Liver (tissue), 9 donors: ENCODE data around the gene HTR3D. TPM values are rescaled to one million over a fixed set of nuclear protein-coding genes. Genes with fewer than 3 reads are reported as not detected.

Experiments used
- DNase-seq: peaks from one replicate; pipeline ENCODE4 v3.0.0-alpha.2; 2017; ENCODE audit warnings: low spot score
- H3K27ac ChIP-seq, 2 donors: one replicate each; pipeline ENCODE4 v1.7.0; 2013; ENCODE audit warnings: inconsistent platforms in 2 of 2, low read length in 2 of 2, control low read depth in 1 of 2, low read depth in 1 of 2, mild to moderate bottlenecking in 1 of 2
- H3K27me3 ChIP-seq, 4 donors: one replicate each; pipeline versions ENCODE4 v1.6.1 to v1.7.0; 2013; ENCODE audit warnings: low read length in 3 of 4, inconsistent platforms in 1 of 4, mild to moderate bottlenecking in 1 of 4, moderate library complexity in 1 of 4; ENCODE audit not compliant: control insufficient read depth in 4 of 4, insufficient read depth in 4 of 4
- H3K36me3 ChIP-seq, 4 donors: one replicate each; pipeline versions ENCODE4 v1.6.1 to v1.7.0; 2013; ENCODE audit warnings: low read length in 3 of 4, mild to moderate bottlenecking in 3 of 4, low read depth in 1 of 4, moderate library complexity in 1 of 4; ENCODE audit not compliant: control insufficient read depth in 4 of 4, insufficient read depth in 3 of 4
- H3K4me1 ChIP-seq, 4 donors: one replicate each; pipeline versions ENCODE4 v1.6.1 to v1.7.0; 2013; ENCODE audit warnings: low read length in 3 of 4, mild to moderate bottlenecking in 3 of 4, moderate library complexity in 1 of 4; ENCODE audit not compliant: control insufficient read depth in 4 of 4, insufficient read depth in 4 of 4
- H3K4me3 ChIP-seq, 3 donors: one replicate each; pipeline versions ENCODE4 v1.6.1 to v1.7.0; 2013; ENCODE audit warnings: low read length in 3 of 3, control low read depth in 1 of 3, low read depth in 1 of 3, mild to moderate bottlenecking in 1 of 3
- H3K9ac ChIP-seq, 2 donors: one replicate each; pipeline ENCODE4 v1.7.0; 2013; ENCODE audit warnings: low read length in 2 of 2, mild to moderate bottlenecking in 2 of 2, moderate library complexity in 2 of 2, control low read depth in 1 of 2, low read depth in 1 of 2
- H3K9me3 ChIP-seq, 4 donors: one replicate each; pipeline versions ENCODE4 v1.6.1 to v1.7.0; 2013; ENCODE audit warnings: low read length in 3 of 4; ENCODE audit not compliant: control insufficient read depth in 4 of 4
- EGR1 ChIP-seq, 2 donors: IDR thresholded peaks; 2 replicates each; pipeline ENCODE4 v1.6.1; 2016 to 2018; ENCODE audit warnings: antibody characterized with exemption in 2 of 2, low read depth in 2 of 2
- FOXA1 ChIP-seq: IDR thresholded peaks from 2 replicates; pipeline ENCODE4 v1.6.1; 2016; ENCODE audit warnings: antibody characterized with exemption
- FOXA2 ChIP-seq: IDR thresholded peaks from 2 replicates; pipeline ENCODE4 v1.6.1; 2016; ENCODE audit warnings: antibody characterized with exemption
- GABPA ChIP-seq, 2 donors: IDR thresholded peaks in 1 of 2; conservative IDR thresholded peaks in 1 of 2; 2 replicates each; pipeline ENCODE4 v1.6.1; 2016; ENCODE audit warnings: antibody characterized with exemption in 2 of 2, mild to moderate bottlenecking in 1 of 2, moderate library complexity in 1 of 2
- HNF4A ChIP-seq, 2 donors: conservative IDR thresholded peaks; 2 replicates each; pipeline ENCODE4 v1.6.1; 2016; ENCODE audit warnings: antibody characterized with exemption in 2 of 2, mild to moderate bottlenecking in 2 of 2
- HNF4G ChIP-seq: IDR thresholded peaks from 2 replicates; pipeline ENCODE4 v1.6.1; 2016; ENCODE audit warnings: antibody characterized with exemption
- JUND ChIP-seq, 2 donors: IDR thresholded peaks; 2 replicates each; pipeline ENCODE4 v1.6.1; 2016; ENCODE audit warnings: antibody characterized with exemption in 2 of 2
- NR2F2 ChIP-seq: IDR thresholded peaks from 2 replicates; pipeline ENCODE4 v1.6.1; 2016; ENCODE audit warnings: antibody characterized with exemption
- RAD21 ChIP-seq, 2 donors: IDR thresholded peaks; 2 replicates each; pipeline ENCODE4 v1.6.1; 2016; ENCODE audit warnings: antibody characterized with exemption in 2 of 2, mild to moderate bottlenecking in 2 of 2
- RXRA ChIP-seq, 2 donors: IDR thresholded peaks; 2 replicates each; pipeline ENCODE4 v1.6.1; 2017 to 2018; ENCODE audit warnings: antibody characterized with exemption in 2 of 2, mild to moderate bottlenecking in 1 of 2
- SP1 ChIP-seq: IDR thresholded peaks from 2 replicates; pipeline ENCODE4 v1.6.1; 2018; ENCODE audit warnings: antibody characterized with exemption, mild to moderate bottlenecking
- TAF1 ChIP-seq: conservative IDR thresholded peaks from 2 replicates; pipeline ENCODE4 v1.6.1; 2016; ENCODE audit warnings: antibody characterized with exemption, mild to moderate bottlenecking
- YY1 ChIP-seq: IDR thresholded peaks from 2 replicates; pipeline ENCODE4 v1.6.1; 2016; ENCODE audit warnings: antibody characterized with exemption, mild to moderate bottlenecking
- WGBS: extraction: QIAGEN DNeasy Blood & Tissue Kit; methylation state at CpG from one replicate; pipeline ENCODE4 v1.1.7; 2013; 5-methylcytosine and 5-hydroxymethylcytosine counted together
- polyA plus RNA-seq, 2 donors: library from polyadenylated mRNA; stranded (reverse) in 1 of 2; unstranded in 1 of 2; fragments of 200-250 nt in 1 of 2; fragments of >200 nt in 1 of 2; fragmentation: Nextera tagmentation in 1 of 2; extraction: Ambion mirVana in 1 of 2; gene quantifications; one replicate each; pipeline versions ENCODE4 v1.2.1 to v1.2.3, GENCODE V29; 2013 to 2015
- total RNA-seq, 2 donors: library from RNA; depleted of rRNA; stranded (reverse); fragments of >200 nt; gene quantifications; one replicate each; pipeline ENCODE4 v1.2.3, GENCODE V29; 2014
- TF ChIP-seq, protein P1 (sequence below): IDR thresholded peaks from 2 replicates; pipeline ENCODE4 v1.6.1; 2016; ENCODE audit warnings: antibody characterized with exemption
- TF ChIP-seq, protein P2 (sequence below): IDR thresholded peaks from 2 replicates; pipeline ENCODE4 v1.6.1; 2016; ENCODE audit warnings: antibody characterized with exemption
- TF ChIP-seq, protein P3 (sequence below): fragments of 150-350 bp; IDR thresholded peaks from 2 replicates; pipeline ENCODE4 v1.5.1; 2017; ENCODE audit warnings: improper control_type of control experiment, low read depth, low read length; ENCODE audit not compliant: missing input control
- TF ChIP-seq, protein P4 (sequence below): IDR thresholded peaks from 2 replicates; pipeline ENCODE4 v1.6.1; 2016; ENCODE audit warnings: antibody characterized with exemption, mild to moderate bottlenecking
- TF ChIP-seq, protein P5 (sequence below): IDR thresholded peaks from 2 replicates; pipeline ENCODE4 v1.6.1; 2016; ENCODE audit warnings: antibody characterized with exemption
- donor health status: healthy.
- donor health status: healthy.
- donor health status: healthy.
- donor health status: healthy.
- donor health status: healthy.

HTR3D gene
- total and polyA plus RNA-seq, 4 donors = not detected

DNA sequence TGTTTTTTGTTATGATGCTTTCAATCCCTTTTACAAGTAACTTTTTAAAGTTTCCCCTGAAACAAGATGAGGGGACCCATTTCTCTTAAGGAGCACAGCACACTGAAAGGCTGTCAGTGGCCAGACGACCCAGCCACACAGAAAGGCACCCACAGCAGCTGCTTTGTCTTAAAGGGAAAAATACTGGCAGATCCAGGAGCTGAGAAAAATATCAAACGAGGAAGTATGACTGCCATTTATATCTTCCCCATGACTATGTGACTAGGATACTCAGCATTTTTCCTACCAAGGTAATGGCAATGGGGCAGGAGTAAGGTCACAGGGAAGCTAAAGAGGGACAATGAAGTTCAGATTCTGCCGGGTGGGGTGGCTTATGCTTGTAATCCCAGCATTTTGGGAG, 29.8 kb upstream of the HTR3D start:
- Histone ChIP-seq H3K4me1 (no peaks in the 10 kb centered on the region), H3K36me3 (peaks cover 0 to 2% (median 0%) of the 10 kb centered on the region in 4 donors), H3K27ac (no peak overlapping the region), H3K4me3 (no peak overlapping the region), H3K27me3 (no peaks in the 10 kb centered on the region), H3K9ac (no peak overlapping the region), H3K9me3 (no peaks in the 10 kb centered on the region)
- 83% methylated on average over 3 of the region's 3 CpGs for WGBS
- TF ChIP-seq, protein P1, sequence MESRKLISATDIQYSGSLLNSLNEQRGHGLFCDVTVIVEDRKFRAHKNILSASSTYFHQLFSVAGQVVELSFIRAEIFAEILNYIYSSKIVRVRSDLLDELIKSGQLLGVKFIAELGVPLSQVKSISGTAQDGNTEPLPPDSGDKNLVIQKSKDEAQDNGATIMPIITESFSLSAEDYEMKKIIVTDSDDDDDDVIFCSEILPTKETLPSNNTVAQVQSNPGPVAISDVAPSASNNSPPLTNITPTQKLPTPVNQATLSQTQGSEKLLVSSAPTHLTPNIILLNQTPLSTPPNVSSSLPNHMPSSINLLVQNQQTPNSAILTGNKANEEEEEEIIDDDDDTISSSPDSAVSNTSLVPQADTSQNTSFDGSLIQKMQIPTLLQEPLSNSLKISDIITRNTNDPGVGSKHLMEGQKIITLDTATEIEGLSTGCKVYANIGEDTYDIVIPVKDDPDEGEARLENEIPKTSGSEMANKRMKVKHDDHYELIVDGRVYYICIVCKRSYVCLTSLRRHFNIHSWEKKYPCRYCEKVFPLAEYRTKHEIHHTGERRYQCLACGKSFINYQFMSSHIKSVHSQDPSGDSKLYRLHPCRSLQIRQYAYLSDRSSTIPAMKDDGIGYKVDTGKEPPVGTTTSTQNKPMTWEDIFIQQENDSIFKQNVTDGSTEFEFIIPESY = no peak
- TF ChIP-seq RAD21 (IDR thresholded peaks at IDR 0.05) = no peak
- TF ChIP-seq JUND (IDR thresholded peaks at IDR 0.05) = no peak
- no peak for TF ChIP-seq SP1
- TF ChIP-seq, protein P2, sequence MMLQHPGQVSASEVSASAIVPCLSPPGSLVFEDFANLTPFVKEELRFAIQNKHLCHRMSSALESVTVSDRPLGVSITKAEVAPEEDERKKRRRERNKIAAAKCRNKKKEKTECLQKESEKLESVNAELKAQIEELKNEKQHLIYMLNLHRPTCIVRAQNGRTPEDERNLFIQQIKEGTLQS = no peak
- TF ChIP-seq EGR1 (IDR thresholded peaks at IDR 0.05; ENCODE audit: low read depth in 2 of 2) = no peak
- TF ChIP-seq HNF4G = no peak
- TF ChIP-seq TAF1 = no peak
- no peak for TF ChIP-seq RXRA (IDR thresholded peaks at IDR 0.05)
- TF ChIP-seq NR2F2 = no peak
- no peak for TF ChIP-seq HNF4A (conservative IDR thresholded peaks at IDR 0.05)
- no peak for TF ChIP-seq GABPA (IDR thresholded peaks at IDR 0.05 in 1 of 2, conservative IDR thresholded peaks at IDR 0.05 in 1 of 2)
- TF ChIP-seq, protein P3, sequence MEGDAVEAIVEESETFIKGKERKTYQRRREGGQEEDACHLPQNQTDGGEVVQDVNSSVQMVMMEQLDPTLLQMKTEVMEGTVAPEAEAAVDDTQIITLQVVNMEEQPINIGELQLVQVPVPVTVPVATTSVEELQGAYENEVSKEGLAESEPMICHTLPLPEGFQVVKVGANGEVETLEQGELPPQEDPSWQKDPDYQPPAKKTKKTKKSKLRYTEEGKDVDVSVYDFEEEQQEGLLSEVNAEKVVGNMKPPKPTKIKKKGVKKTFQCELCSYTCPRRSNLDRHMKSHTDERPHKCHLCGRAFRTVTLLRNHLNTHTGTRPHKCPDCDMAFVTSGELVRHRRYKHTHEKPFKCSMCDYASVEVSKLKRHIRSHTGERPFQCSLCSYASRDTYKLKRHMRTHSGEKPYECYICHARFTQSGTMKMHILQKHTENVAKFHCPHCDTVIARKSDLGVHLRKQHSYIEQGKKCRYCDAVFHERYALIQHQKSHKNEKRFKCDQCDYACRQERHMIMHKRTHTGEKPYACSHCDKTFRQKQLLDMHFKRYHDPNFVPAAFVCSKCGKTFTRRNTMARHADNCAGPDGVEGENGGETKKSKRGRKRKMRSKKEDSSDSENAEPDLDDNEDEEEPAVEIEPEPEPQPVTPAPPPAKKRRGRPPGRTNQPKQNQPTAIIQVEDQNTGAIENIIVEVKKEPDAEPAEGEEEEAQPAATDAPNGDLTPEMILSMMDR = no peak
- TF ChIP-seq, protein P4, sequence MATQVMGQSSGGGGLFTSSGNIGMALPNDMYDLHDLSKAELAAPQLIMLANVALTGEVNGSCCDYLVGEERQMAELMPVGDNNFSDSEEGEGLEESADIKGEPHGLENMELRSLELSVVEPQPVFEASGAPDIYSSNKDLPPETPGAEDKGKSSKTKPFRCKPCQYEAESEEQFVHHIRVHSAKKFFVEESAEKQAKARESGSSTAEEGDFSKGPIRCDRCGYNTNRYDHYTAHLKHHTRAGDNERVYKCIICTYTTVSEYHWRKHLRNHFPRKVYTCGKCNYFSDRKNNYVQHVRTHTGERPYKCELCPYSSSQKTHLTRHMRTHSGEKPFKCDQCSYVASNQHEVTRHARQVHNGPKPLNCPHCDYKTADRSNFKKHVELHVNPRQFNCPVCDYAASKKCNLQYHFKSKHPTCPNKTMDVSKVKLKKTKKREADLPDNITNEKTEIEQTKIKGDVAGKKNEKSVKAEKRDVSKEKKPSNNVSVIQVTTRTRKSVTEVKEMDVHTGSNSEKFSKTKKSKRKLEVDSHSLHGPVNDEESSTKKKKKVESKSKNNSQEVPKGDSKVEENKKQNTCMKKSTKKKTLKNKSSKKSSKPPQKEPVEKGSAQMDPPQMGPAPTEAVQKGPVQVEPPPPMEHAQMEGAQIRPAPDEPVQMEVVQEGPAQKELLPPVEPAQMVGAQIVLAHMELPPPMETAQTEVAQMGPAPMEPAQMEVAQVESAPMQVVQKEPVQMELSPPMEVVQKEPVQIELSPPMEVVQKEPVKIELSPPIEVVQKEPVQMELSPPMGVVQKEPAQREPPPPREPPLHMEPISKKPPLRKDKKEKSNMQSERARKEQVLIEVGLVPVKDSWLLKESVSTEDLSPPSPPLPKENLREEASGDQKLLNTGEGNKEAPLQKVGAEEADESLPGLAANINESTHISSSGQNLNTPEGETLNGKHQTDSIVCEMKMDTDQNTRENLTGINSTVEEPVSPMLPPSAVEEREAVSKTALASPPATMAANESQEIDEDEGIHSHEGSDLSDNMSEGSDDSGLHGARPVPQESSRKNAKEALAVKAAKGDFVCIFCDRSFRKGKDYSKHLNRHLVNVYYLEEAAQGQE = no peak
- TF ChIP-seq YY1 = no peak
- TF ChIP-seq, protein P5, sequence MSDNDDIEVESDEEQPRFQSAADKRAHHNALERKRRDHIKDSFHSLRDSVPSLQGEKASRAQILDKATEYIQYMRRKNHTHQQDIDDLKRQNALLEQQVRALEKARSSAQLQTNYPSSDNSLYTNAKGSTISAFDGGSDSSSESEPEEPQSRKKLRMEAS = no peak
- no peak for TF ChIP-seq FOXA1
- TF ChIP-seq FOXA2 = no peak
- no peak for DNase-seq
